Ammon's horn (tissue), 1 donor: ENCODE measurements around the gene LZIC.
"Not testable (repeated sequence)": the region's sequence is repeated elsewhere in the genome, so short reads cannot be mapped to it uniquely, and the experiment has no call there.

Source experiments
- DNase-seq: peaks from one replicate; pipeline ENCODE4 v3.0.0-alpha.2; 2016; ENCODE audit warnings: low spot score

The LZIC gene

GRCh38 chr1:9942939-9943788 is at the start of gene LZIC, which contains the start of gene NMNAT1:
Gene LZIC, minus strand, starts transcription at chr1:9943391. Its CDS starts 6,772 bp downstream, at chr1:9936619.
Gene NMNAT1, plus strand, starts transcription at chr1:9943475. Its CDS starts 28,599 bp downstream, at chr1:9972074.
- peak; percentile 95 for DNase-seq

- no peak for DNase-seq
Measured at GRCh38 chr1:9992910-9993309, 49.7 kb upstream of the LZIC start.

- DNase-seq, result no peak
Measured at GRCh38 chr1:9990944-9991343, 47.8 kb upstream of the LZIC start.

- DNase-seq, result no peak
Measured at GRCh38 chr1:9989773-9990172, 46.6 kb upstream of the LZIC start.

GRCh38 chr1:9985001-9985400 is 41.8 kb upstream of the LZIC start:
- no peak for DNase-seq

- peak; percentile 38 for DNase-seq
Measured at GRCh38 chr1:9984253-9984652, 41.1 kb upstream of the LZIC start.

GRCh38 chr1:9960706-9961562 is 17.7 kb upstream of the LZIC start:
- DNase-seq, result no peak

- no peak for DNase-seq
Measured at GRCh38 chr1:9960011-9960410, 16.8 kb upstream of the LZIC start.

- DNase-seq, result no peak
Measured at GRCh38 chr1:9957726-9958125, 14.5 kb upstream of the LZIC start.

- DNase-seq, result no peak
Measured at GRCh38 chr1:9946315-9946714, 3.1 kb upstream of the LZIC start.

- peak; percentile 22 for DNase-seq
Measured at GRCh38 chr1:9942399-9942938, 722 bp downstream of the LZIC start.

GRCh38 chr1:9929431-9930385 is 13.5 kb downstream of the LZIC start:
- peak; percentile 86 for DNase-seq

- no peak for DNase-seq
Measured at GRCh38 chr1:9927259-9927658, 15.9 kb downstream of the LZIC start.

GRCh38 chr1:9922342-9922741 is 20.8 kb downstream of the LZIC start:
- DNase-seq, result no peak

GRCh38 chr1:9920606-9921005 is 22.6 kb downstream of the LZIC start:
- DNase-seq, result no peak

GRCh38 chr1:9917901-9918300 is 25.3 kb downstream of the LZIC start:
- no peak for DNase-seq

- not testable (repeated sequence) for DNase-seq
Measured at GRCh38 chr1:9917495-9917894, 25.7 kb downstream of the LZIC start.

GRCh38 chr1:9916452-9916851 is 26.7 kb downstream of the LZIC start:
- DNase-seq, result no peak

- peak; percentile 40 for DNase-seq
Measured at GRCh38 chr1:9914610-9914937, 28.6 kb downstream of the LZIC start.

GRCh38 chr1:9912264-9912936 is 30.8 kb downstream of the LZIC start:
- DNase-seq, result no peak
